Kidney (tissue), 14 donors: ENCODE results near the gene UNC5A. TPM values are rescaled to one million over a fixed set of nuclear protein-coding genes. Genes with fewer than 3 reads are reported as not detected.

Experiments used
- DNase-seq, 5 donors: peaks; one replicate each; pipeline ENCODE4 v3.0.0-alpha.2; 2013 to 2020
- FAIRE-seq: peaks from 2 replicates; lab custom pipeline; 2012; peaks lifted over from hg19 to GRCh38; lab: Jason Lieb, UNC
- H3K27ac ChIP-seq, 2 donors: one replicate each; pipeline ENCODE4 v1.7.0; 2013; ENCODE audit warnings: low read depth in 2 of 2, low read length in 2 of 2, inconsistent platforms in 1 of 2
- H3K27me3 ChIP-seq: one replicate; pipeline ENCODE4 v1.7.1; 2013; ENCODE audit warnings: low read length, inconsistent platforms; ENCODE audit not compliant: control insufficient read depth, insufficient read depth
- H3K36me3 ChIP-seq, 3 donors: one replicate each; pipeline versions ENCODE4 v1.7.0 to v1.7.1; 2013; ENCODE audit warnings: low read length in 3 of 3, control low read depth in 1 of 3, inconsistent platforms in 1 of 3; ENCODE audit not compliant: insufficient read depth in 3 of 3, control insufficient read depth in 2 of 3
- H3K4me1 ChIP-seq, 3 donors: one replicate each; pipeline versions ENCODE4 v1.7.0 to v1.7.1; 2013; ENCODE audit warnings: low read length in 3 of 3, inconsistent platforms in 1 of 3, low read depth in 1 of 3; ENCODE audit not compliant: control insufficient read depth in 2 of 3, insufficient read depth in 2 of 3
- H3K4me3 ChIP-seq, 3 donors: one replicate each; pipeline versions ENCODE4 v1.7.0 to v1.8.1; 2013; ENCODE audit warnings: low read length in 3 of 3, control low read depth in 1 of 3, inconsistent platforms in 1 of 3
- H3K9ac ChIP-seq, 3 donors: one replicate each; pipeline versions ENCODE4 v1.7.0 to v1.7.1; 2013; ENCODE audit warnings: low read length in 3 of 3, control low read depth in 1 of 3, inconsistent platforms in 1 of 3
- H3K9me3 ChIP-seq, 3 donors: one replicate each; pipeline versions ENCODE4 v1.7.0 to v1.7.1; 2013; ENCODE audit warnings: low read length in 3 of 3, control low read depth in 1 of 3, inconsistent platforms in 1 of 3; ENCODE audit not compliant: control insufficient read depth in 2 of 3, insufficient read depth in 1 of 3
- CTCF ChIP-seq: IDR thresholded peaks from 3 replicates; pipeline ENCODE4 v1.5.1; 2012; ENCODE audit warnings: mild to moderate bottlenecking, moderate library complexity, borderline replicate concordance; ENCODE audit not compliant: insufficient read depth; ENCODE audit errors: extremely low read depth
- intact Hi-C: fragments of 100-400 bp; cut with DNase I; formaldehyde crosslinking; loops from one replicate; pipeline ENCODE4 v1.11.1; 2022
- polyA plus RNA-seq: library from polyadenylated mRNA; stranded (reverse); fragments of 350-450 nt; fragmentation: Illumina TruSeq; extraction: RNeasy Lipid Tissue Mini Kit (QIAGEN cat#74804); gene quantifications from one replicate; pipeline ENCODE4 v1.2.3, GENCODE V29; 2014; ENCODE audit warnings: low read depth, low replicate concordance; ENCODE audit not compliant: insufficient read depth
- total RNA-seq: library from RNA; stranded (reverse); fragmentation: NEBNext Ultra II Directional; extraction: Animal tissue kit (Norgen Biotek cat#: 25700); gene quantifications from one replicate; pipeline ENCODE4 v1.2.1, GENCODE V29; 2021
- donor health status: control.
- donor health status: control.
- donor health status: control.
- donor health status: control.
- donor health status: control.
- donor health status: DM: yes; HTN: yes; CAD: no.
- donor health status: Normal renal cell carcinoma (clear cell type).

UNC5A gene
- total and polyA plus RNA-seq, 2 donors from 2014 or later = 1.5 TPM; not detected in 1

- H3K27ac ChIP-seq = no peak overlapping the region
- FAIRE-seq = no peak
- no peak for DNase-seq
Observed at GRCh38 chr5:176878463-176878862, 68.1 kb downstream of the UNC5A start.

GRCh38 chr5:176878906-176879662, 68.7 kb downstream of the UNC5A start:
- no peak for FAIRE-seq
- Histone ChIP-seq H3K9ac (no peak overlapping the region), H3K27ac (no peak overlapping the region), H3K9me3 (no peaks in the 10 kb centered on the region), H3K4me1 (no peaks in the 10 kb centered on the region), H3K27me3 (peaks cover 2% of the 10 kb centered on the region), H3K4me3 (no peak overlapping the region), H3K36me3 (no peaks in the 10 kb centered on the region)
- no peak for TF ChIP-seq CTCF
- no peak for DNase-seq
- intact Hi-C loops = no loop called here

More at GRCh38 chr5:176878463-176878862, 68.1 kb downstream of the UNC5A start:
- TF ChIP-seq CTCF = no peak
- Histone ChIP-seq H3K27me3 (peaks cover 2% of the 10 kb centered on the region), H3K36me3 (no peaks in the 10 kb centered on the region), H3K4me3 (no peak overlapping the region), H3K9ac (no peak overlapping the region), H3K9me3 (no peaks in the 10 kb centered on the region), H3K4me1 (no peaks in the 10 kb centered on the region)
- intact Hi-C loops = no loop called here

DNA sequence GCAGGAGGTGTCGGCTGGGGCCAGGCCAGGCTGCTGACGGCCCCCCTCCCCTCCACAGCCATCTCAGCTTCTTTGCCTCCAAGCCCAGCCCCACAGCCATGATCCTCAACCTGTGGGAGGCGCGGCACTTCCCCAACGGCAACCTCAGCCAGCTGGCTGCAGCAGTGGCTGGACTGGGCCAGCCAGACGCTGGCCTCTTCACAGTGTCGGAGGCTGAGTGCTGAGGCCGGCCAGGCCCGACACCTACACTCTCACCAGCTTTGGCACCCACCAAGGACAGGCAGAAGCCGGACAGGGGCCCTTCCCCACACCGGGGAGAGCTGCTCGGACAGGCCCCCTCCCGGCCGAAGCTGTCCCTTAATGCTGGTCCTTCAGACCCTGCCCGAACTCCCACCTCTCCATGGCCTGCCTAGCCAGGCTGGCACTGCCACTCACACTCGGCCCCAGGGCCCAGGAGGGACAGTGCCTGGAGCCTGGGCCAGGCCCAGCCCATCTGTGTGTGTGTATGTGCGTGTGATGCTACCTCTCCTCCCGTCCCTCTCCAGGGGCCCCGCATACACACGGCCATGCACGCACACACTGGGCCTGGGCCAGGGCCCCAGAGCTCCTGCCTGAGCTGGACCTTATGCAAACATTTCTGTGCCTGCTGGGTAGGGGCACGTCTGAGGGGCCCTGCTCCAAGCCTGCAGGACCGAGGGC, 69.5 kb downstream of the UNC5A start:
- H3K4me3 ChIP-seq = no peak overlapping the region
- TF ChIP-seq CTCF = no peak
- FAIRE-seq (no peak), DNase-seq (no peak)
- H3K4me1 ChIP-seq = no peaks in the 10 kb centered on the region
- intact Hi-C loops = no loop called here
- H3K36me3 ChIP-seq = no peaks in the 10 kb centered on the region
- peaks cover 2% of the 10 kb centered on the region for H3K27me3 ChIP-seq
- no peak overlapping the region for H3K27ac ChIP-seq
- no peak overlapping the region for H3K9ac ChIP-seq
- H3K9me3 ChIP-seq = no peaks in the 10 kb centered on the region
